Calu3 (cell line): ENCODE results near the gene KRTAP20-4. TPM values are rescaled to one million over a fixed set of nuclear protein-coding genes. Genes with fewer than 3 reads are reported as not detected.

Experiments
- Bru-seq: library from RNA; stranded (reverse); fragments of 400-500 nt; gene quantifications from one replicate; lab custom pipeline; 2021; lab: Mats Ljungman, UMichigan
- BruChase-seq, 2 experiments: library from RNA; stranded (reverse); fragments of 400-500 nt; gene quantifications; one replicate each; lab custom pipeline; 2021; lab: Mats Ljungman, UMichigan
- BruUV-seq: library from RNA; stranded (reverse); fragments of 400-500 nt; replicated peaks from 2 replicates; lab custom pipeline; 2021; lab: Mats Ljungman, UMichigan
- CTCF ChIA-PET: fragments of 300-600 bp; sonication (Branson Sonifier 250); formaldehyde crosslinking; loops from one replicate; lab custom pipeline; 2022; ENCODE audit warnings: antibody characterized with exemption; lab: Charles Lee
- DNase-seq: peaks from one replicate; pipeline ENCODE4 v3.0.0; 2022
- H3K27ac Mint-ChIP-seq: one replicate; pipeline ENCODE4 v1.8.0; 2022; ENCODE audit warnings: mixed read lengths; ENCODE audit not compliant: unreplicated experiment
- H3K27me3 Mint-ChIP-seq: one replicate; pipeline ENCODE4 v1.8.0; 2022; ENCODE audit warnings: mixed read lengths; ENCODE audit not compliant: unreplicated experiment
- H3K36me3 Mint-ChIP-seq: one replicate; pipeline ENCODE4 v1.8.0; 2022; ENCODE audit warnings: mild to moderate bottlenecking, moderate library complexity, mixed read lengths; ENCODE audit not compliant: insufficient read depth, unreplicated experiment
- H3K4me1 Mint-ChIP-seq: one replicate; pipeline ENCODE4 v1.8.0; 2022; ENCODE audit warnings: mild to moderate bottlenecking, low read depth, mixed read lengths; ENCODE audit not compliant: unreplicated experiment
- H3K4me3 Mint-ChIP-seq: one replicate; pipeline ENCODE4 v1.8.0; 2022; ENCODE audit warnings: mild to moderate bottlenecking, low read depth, moderate library complexity, mixed read lengths; ENCODE audit not compliant: unreplicated experiment
- H3K9me3 Mint-ChIP-seq: one replicate; pipeline ENCODE4 v1.8.0; 2022; ENCODE audit warnings: low read depth, mixed read lengths; ENCODE audit not compliant: unreplicated experiment
- intact Hi-C: fragments of 100-400 bp; cut with micrococcal nuclease; formaldehyde crosslinking; loops from one replicate; pipeline ENCODE4 v1.10.0; 2022; ENCODE audit not compliant: unreplicated experiment
- long read RNA-seq: library from polyadenylated mRNA; stranded (forward); transcript quantifications from one replicate; pipeline ENCODE4 v2.0.0, GENCODE V29; 2022
- total RNA-seq: library from RNA; stranded (reverse); gene quantifications from 2 replicates; pipeline ENCODE4 v1.2.3, GENCODE V29; 2022
- TF ChIP-seq, protein P1 (sequence below): fragments of 200-600 bp; IDR thresholded peaks from one replicate; pipeline ENCODE4 v1.8.0; 2022; ENCODE audit warnings: antibody characterized with exemption; ENCODE audit not compliant: unreplicated experiment

KRTAP20-4 gene
- total RNA-seq: not detected in 2 replicates
- not detected for Bru-seq, nascent RNA
- BruChase-seq, experiment 1, labeled RNA remaining after a 6-hour chase: not detected
- BruChase-seq, experiment 2, labeled RNA remaining after a 2-hour chase: not detected
- long read RNA-seq: 0 reads

DNA sequence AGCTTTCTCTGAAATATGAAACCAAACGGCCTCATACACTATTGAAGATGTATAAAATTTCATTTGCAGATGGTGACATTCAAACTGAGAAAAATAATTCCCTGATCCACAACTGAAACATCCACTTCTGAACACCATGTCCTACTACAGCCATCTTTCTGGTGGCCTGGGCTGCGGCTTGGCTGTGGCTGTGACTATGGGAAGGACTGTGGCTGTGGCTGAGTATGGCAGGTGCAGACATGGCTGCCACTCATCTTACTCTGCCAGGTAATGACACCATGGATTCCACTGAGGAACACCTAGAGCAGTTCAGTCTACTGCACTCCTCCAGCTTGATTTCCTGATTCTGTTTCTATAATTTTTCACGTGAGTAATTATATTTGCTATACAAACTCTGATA is at the start of gene KRTAP20-4:
TSS of gene KRTAP20-4 (plus strand) at position 106 of the 400 bp plus-strand sequence.
- TF ChIP-seq, protein P1, sequence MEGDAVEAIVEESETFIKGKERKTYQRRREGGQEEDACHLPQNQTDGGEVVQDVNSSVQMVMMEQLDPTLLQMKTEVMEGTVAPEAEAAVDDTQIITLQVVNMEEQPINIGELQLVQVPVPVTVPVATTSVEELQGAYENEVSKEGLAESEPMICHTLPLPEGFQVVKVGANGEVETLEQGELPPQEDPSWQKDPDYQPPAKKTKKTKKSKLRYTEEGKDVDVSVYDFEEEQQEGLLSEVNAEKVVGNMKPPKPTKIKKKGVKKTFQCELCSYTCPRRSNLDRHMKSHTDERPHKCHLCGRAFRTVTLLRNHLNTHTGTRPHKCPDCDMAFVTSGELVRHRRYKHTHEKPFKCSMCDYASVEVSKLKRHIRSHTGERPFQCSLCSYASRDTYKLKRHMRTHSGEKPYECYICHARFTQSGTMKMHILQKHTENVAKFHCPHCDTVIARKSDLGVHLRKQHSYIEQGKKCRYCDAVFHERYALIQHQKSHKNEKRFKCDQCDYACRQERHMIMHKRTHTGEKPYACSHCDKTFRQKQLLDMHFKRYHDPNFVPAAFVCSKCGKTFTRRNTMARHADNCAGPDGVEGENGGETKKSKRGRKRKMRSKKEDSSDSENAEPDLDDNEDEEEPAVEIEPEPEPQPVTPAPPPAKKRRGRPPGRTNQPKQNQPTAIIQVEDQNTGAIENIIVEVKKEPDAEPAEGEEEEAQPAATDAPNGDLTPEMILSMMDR: no peak
- H3K36me3 Mint-ChIP-seq: no peaks in the 10 kb centered on the region
- no peaks in the 10 kb centered on the region for H3K9me3 Mint-ChIP-seq
- CTCF ChIA-PET: no interaction called here
- no peak for DNase-seq
- intact Hi-C loops: no loop called here
- no TSS peak for BruUV-seq
- H3K27ac Mint-ChIP-seq: no peak within 1 kb of the TSS
- no peaks in the 10 kb centered on the region for H3K4me1 Mint-ChIP-seq
- H3K4me3 Mint-ChIP-seq: no peak within 1 kb of the TSS
- no peaks in the 10 kb centered on the region for H3K27me3 Mint-ChIP-seq

DNA sequence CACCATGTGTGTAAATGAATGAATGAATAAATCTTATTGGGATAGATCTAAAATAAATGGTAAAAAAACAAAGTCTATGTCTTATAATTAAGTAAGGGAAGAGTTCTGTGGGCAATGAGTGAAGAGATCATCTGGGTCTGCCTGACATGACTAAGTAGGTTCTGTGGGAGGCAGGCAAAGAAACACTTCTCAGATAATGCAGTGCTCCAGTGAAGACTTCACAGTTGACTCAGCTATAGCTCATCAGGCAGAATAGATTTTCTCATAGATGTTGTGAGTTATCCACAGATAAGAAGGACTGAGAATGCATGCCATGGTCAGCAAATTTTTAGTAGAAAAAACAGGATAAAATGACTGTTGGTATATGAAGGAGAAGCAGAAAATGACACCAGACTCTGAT is 42.7 kb upstream of the KRTAP20-4 start:
- no peak overlapping the region for H3K4me3 Mint-ChIP-seq
- no peaks in the 10 kb centered on the region for H3K36me3 Mint-ChIP-seq
- intact Hi-C loops: no loop called here
- H3K27ac Mint-ChIP-seq: no peak overlapping the region
- no TSS peak for BruUV-seq
- CTCF ChIA-PET: no interaction called here
- TF ChIP-seq, protein P1: no peak
- no peaks in the 10 kb centered on the region for H3K27me3 Mint-ChIP-seq
- no peaks in the 10 kb centered on the region for H3K4me1 Mint-ChIP-seq
- no peak for DNase-seq
- peaks cover 3% of the 10 kb centered on the region for H3K9me3 Mint-ChIP-seq

DNA sequence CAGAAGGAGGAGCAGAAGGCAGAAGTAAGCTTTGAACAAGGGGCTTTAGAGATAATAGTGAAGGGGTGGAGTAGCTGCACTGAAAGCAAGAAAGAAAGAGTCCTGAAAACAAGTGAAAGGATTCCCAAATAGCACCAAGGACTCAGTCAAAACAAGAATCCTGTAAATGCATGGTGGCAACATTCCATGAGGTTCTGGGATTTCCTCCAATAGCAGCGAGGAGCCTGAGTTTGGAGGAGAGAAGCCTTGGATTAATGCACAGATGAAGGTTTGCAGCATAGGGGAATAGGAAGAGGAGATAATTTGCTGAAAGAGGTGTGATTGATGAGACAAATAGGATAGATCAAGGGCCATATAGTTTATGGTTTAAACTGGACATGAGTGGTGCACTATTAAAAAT is 41.1 kb upstream of the KRTAP20-4 start:
- CTCF ChIA-PET: no interaction called here
- DNase-seq: no peak
- TF ChIP-seq, protein P1: no peak
- Mint-ChIP-seq H3K27ac (no peak overlapping the region), H3K36me3 (no peaks in the 10 kb centered on the region), H3K4me1 (no peaks in the 10 kb centered on the region), H3K4me3 (no peak overlapping the region), H3K9me3 (no peaks in the 10 kb centered on the region), H3K27me3 (no peaks in the 10 kb centered on the region)
- no TSS peak for BruUV-seq
- intact Hi-C loops: no loop called here

DNA sequence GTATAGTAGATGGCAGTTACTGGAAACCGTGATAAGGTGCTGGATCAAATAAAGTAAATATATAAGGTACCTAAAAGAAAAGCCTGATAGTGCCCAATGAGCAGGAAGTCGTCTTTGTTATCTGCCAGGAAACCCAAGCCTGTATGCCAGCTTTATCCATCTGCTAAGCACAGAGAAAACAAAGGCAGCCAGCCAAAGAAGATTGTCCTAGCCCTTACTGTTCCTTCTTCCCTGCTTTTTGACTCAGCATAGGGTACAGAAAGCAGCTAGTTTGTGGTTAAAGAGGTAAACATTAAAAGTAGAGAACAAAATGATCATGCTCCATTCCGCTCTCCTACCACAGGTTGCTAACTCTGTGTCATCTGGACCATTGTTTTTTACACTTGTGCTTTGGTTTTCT is 40.3 kb upstream of the KRTAP20-4 start:
- CTCF ChIA-PET: no interaction called here
- TF ChIP-seq, protein P1: no peak
- intact Hi-C loops: no loop called here
- Mint-ChIP-seq H3K36me3 (no peaks in the 10 kb centered on the region), H3K27me3 (no peaks in the 10 kb centered on the region), H3K27ac (no peak overlapping the region), H3K9me3 (peaks cover 4% of the 10 kb centered on the region), H3K4me1 (no peaks in the 10 kb centered on the region), H3K4me3 (no peak overlapping the region)
- no peak for DNase-seq
- no TSS peak for BruUV-seq
